ENCODE measurements around the gene RPTOR.

GRCh38 chr17:80722661-80723060 is 178.0 kb downstream of the RPTOR start:
- TF ChIP-seq CTCF (IDR thresholded peaks at IDR 0.05; ENCODE audit: low read depth, low read length): no peak
- TF ChIP-seq EZH2phosphoT487 (IDR thresholded peaks at IDR 0.05; ENCODE audit: low read depth): no peak
